Measurements from ENCODE around the gene ADAMTS8. TPM values are rescaled to one million over a fixed set of nuclear protein-coding genes. Genes with fewer than 3 reads are reported as not detected.
A peak's percentile ranks its signal among the peaks of the same experiment; 100 is the strongest.

ADAMTS8 gene
- total RNA-seq, 1 donor from 2014 or later, result not detected

DNA sequence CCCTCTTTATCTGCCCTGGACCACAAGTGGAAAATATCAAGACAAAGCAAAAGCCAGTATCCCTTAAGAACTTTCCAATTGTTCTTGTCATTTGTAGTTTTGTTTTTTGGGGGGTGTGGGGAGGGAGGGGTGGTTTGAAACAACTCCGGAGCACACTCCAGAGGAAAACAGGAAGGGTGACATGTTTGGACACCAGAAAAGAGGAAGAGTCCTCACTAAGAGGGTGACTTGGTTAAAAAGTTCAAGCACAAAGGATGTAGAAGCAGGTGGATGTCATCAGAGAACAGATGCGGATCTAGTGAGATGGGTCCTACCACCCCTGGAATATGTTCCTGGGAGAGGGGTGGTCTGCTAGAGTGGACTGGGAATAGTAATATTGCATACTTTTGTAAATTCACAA lies 25.8 kb downstream of the ADAMTS8 start:
- no peaks in the 10 kb centered on the region for H4K20me1 ChIP-seq (ENCODE audit: low read depth)
- H3K4me1 ChIP-seq, result no peaks in the 10 kb centered on the region
- H3K4me1 Mint-ChIP-seq, result peaks cover 23% of the 10 kb centered on the region
- no peak overlapping the region for H3K27ac ChIP-seq
- no peaks in the 10 kb centered on the region for H3F3A ChIP-seq (ENCODE audit: low read depth)
- no peak for TF ChIP-seq EZH2phosphoT487 (IDR thresholded peaks at IDR 0.05)
- no peak for TF ChIP-seq EZH2 (IDR thresholded peaks at IDR 0.05)
- H3K36me3 Mint-ChIP-seq, result peaks cover 2% of the 10 kb centered on the region
- H3K9ac ChIP-seq, result no peak overlapping the region
- H3K4me2 ChIP-seq, result no peak overlapping the region
- no peaks in the 10 kb centered on the region for H3K9me3 ChIP-seq (ENCODE audit: low read depth)
- no peak overlapping the region for H2AFZ ChIP-seq (replicated peaks)
- peak overlapping the region; percentile 23 for H3K27ac Mint-ChIP-seq
- H3K79me2 ChIP-seq (ENCODE audit: low read depth), result no peaks in the 10 kb centered on the region
- peaks cover 12% of the 10 kb centered on the region for H3K27me3 Mint-ChIP-seq (ENCODE audit: insufficient read depth, low read depth)
- DNase-seq (ENCODE audit: low spot score), result no peak
- no peaks in the 10 kb centered on the region for H3K9me3 Mint-ChIP-seq
- no peak overlapping the region for H3K4me3 ChIP-seq
- no peaks in the 10 kb centered on the region for H3K36me3 ChIP-seq
- no peaks in the 10 kb centered on the region for H3K27me3 ChIP-seq
- H3K4me3 Mint-ChIP-seq, result no peak overlapping the region

DNA sequence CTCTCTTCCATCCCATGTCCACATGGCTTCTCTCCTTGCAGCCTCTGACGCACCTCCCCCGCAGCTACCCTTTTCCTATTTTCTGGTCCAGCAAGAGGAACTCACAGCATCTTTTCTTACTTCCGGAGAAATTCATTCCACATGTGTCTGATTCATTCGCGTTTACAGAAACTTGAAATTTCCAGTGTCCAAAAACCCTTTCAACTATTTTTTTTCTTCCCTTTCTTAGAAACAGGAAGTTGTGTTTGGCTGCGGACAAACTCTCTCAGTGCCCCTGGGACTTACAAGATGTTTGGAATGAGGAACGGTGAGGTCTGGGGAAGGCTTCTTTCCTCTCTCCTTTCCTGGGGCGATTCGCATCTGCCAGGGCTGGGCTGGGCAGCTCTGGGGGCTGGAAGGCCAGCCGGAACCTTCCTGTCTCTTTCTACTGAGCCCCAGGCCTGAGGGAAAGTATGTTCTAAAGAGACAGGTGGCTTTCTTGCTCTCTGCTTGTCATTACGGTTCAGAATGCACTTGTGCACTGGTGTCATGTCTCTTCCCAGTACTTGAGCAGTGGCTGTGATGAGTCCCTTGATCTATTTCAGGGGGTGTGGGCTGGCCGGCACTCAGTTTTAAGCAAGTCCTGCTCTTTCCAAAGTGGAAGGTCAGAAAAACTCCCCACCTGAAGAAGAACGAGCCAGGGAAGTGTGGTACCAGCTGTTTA lies 27.5 kb downstream of the ADAMTS8 start:
- no peak overlapping the region for H3K4me3 ChIP-seq

GRCh38 chr11:130399196-130399595 lies 29.2 kb downstream of the ADAMTS8 start:
- TF ChIP-seq CTCF (IDR thresholded peaks at IDR 0.05), result no peak
- no peak for TF ChIP-seq EZH2 (IDR thresholded peaks at IDR 0.05)
- no peak for TF ChIP-seq EZH2phosphoT487 (IDR thresholded peaks at IDR 0.05)
- H3K9me3 Mint-ChIP-seq, result peaks cover 6% of the 10 kb centered on the region

More for the DNA sequence above, 27.5 kb downstream of the ADAMTS8 start:
- no peak overlapping the region for H3K9ac ChIP-seq
- Mint-ChIP-seq H3K4me3 (no peak overlapping the region), H3K27ac (no peak overlapping the region), H3K9me3 (peaks cover under 1% of the 10 kb centered on the region), H3K36me3 (peaks cover 2% of the 10 kb centered on the region), H3K27me3 (ENCODE audit: insufficient read depth, low read depth) (peaks cover 10% of the 10 kb centered on the region), H3K4me1 (peaks cover 23% of the 10 kb centered on the region)
- no peaks in the 10 kb centered on the region for H3F3A ChIP-seq (ENCODE audit: low read depth)
- H3K27ac ChIP-seq, result no peak overlapping the region
- no peak overlapping the region for H3K4me2 ChIP-seq
- no peaks in the 10 kb centered on the region for H3K9me3 ChIP-seq (ENCODE audit: low read depth)
- DNase-seq (ENCODE audit: low spot score), result no peak
- H3K4me1 ChIP-seq, result no peaks in the 10 kb centered on the region
- H2AFZ ChIP-seq (replicated peaks), result no peak overlapping the region
- TF ChIP-seq EZH2phosphoT487 (IDR thresholded peaks at IDR 0.05) (no peak), CTCF (IDR thresholded peaks at IDR 0.05) (no peak), EZH2 (IDR thresholded peaks at IDR 0.05) (no peak)
- no peaks in the 10 kb centered on the region for H4K20me1 ChIP-seq (ENCODE audit: low read depth)
- no peaks in the 10 kb centered on the region for H3K79me2 ChIP-seq (ENCODE audit: low read depth)
- no peaks in the 10 kb centered on the region for H3K27me3 ChIP-seq
- H3K36me3 ChIP-seq, result no peaks in the 10 kb centered on the region

DNA sequence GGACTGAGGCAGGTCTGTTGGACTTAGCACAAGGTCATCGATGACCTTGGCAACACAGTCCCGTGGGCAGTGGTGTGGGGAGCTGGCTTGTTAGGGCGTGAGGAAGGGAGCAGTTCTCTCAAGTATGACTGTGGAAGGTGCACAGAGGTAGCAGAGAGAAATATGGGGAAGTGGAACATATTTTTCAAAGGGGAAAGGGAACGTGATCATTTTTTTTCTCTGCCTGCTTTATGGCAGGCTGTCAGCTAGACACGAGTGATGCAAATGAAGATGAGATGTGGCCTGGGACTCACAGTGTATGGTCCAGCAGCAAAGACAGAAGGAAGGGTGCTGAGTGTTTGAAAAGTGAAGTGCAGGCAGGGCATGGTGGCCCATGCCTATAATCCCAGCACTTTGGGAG lies 30.6 kb downstream of the ADAMTS8 start:
- Histone ChIP-seq H3F3A (ENCODE audit: low read depth) (no peaks in the 10 kb centered on the region), H3K79me2 (ENCODE audit: low read depth) (no peaks in the 10 kb centered on the region), H3K36me3 (no peaks in the 10 kb centered on the region), H2AFZ (replicated peaks) (no peak overlapping the region), H3K27ac (no peak overlapping the region), H3K9ac (no peak overlapping the region), H3K4me3 (no peak overlapping the region), H4K20me1 (ENCODE audit: low read depth) (no peaks in the 10 kb centered on the region), H3K27me3 (no peaks in the 10 kb centered on the region), H3K4me1 (peaks cover 6% of the 10 kb centered on the region), H3K9me3 (ENCODE audit: low read depth) (no peaks in the 10 kb centered on the region), H3K4me2 (no peak overlapping the region)
- Mint-ChIP-seq H3K36me3 (no peaks in the 10 kb centered on the region), H3K9me3 (peaks cover 6% of the 10 kb centered on the region), H3K27ac (peak overlapping the region; percentile 40), H3K4me1 (peaks cover 31% of the 10 kb centered on the region), H3K27me3 (ENCODE audit: insufficient read depth, low read depth) (peaks cover 12% of the 10 kb centered on the region), H3K4me3 (no peak overlapping the region)
- no peak for DNase-seq (ENCODE audit: low spot score)
- no peak for TF ChIP-seq CTCF (IDR thresholded peaks at IDR 0.05)
- no peak for TF ChIP-seq EZH2phosphoT487 (IDR thresholded peaks at IDR 0.05)
- no peak for TF ChIP-seq EZH2 (IDR thresholded peaks at IDR 0.05)

More at GRCh38 chr11:130399196-130399595, 29.2 kb downstream of the ADAMTS8 start:
- H2AFZ ChIP-seq (replicated peaks), result no peak overlapping the region
- no peak for DNase-seq (ENCODE audit: low spot score)
- Mint-ChIP-seq H3K4me3 (no peak overlapping the region), H3K36me3 (peaks cover 2% of the 10 kb centered on the region), H3K27ac (peak overlapping the region; percentile 25), H3K27me3 (ENCODE audit: insufficient read depth, low read depth) (peaks cover 3% of the 10 kb centered on the region), H3K4me1 (peaks cover 34% of the 10 kb centered on the region)
- no peaks in the 10 kb centered on the region for H3F3A ChIP-seq (ENCODE audit: low read depth)
- no peaks in the 10 kb centered on the region for H3K36me3 ChIP-seq
- H3K27ac ChIP-seq, result no peak overlapping the region
- H3K9me3 ChIP-seq (ENCODE audit: low read depth), result no peaks in the 10 kb centered on the region
- H3K9ac ChIP-seq, result no peak overlapping the region
- no peaks in the 10 kb centered on the region for H4K20me1 ChIP-seq (ENCODE audit: low read depth)
- H3K4me1 ChIP-seq, result peaks cover 6% of the 10 kb centered on the region
- H3K79me2 ChIP-seq (ENCODE audit: low read depth), result no peaks in the 10 kb centered on the region
- H3K4me3 ChIP-seq, result no peak overlapping the region
- no peaks in the 10 kb centered on the region for H3K27me3 ChIP-seq
- H3K4me2 ChIP-seq, result no peak overlapping the region
